HepG2 (cell line): Measurements from ENCODE around the gene ACP5. TPM values are rescaled to one million over a fixed set of nuclear protein-coding genes. Genes with fewer than 3 reads are reported as not detected.

Source experiments
- ATAC-seq: fragments of 200-7000 bp; cut with Tn5 transposase; 3 replicates; pipeline ENCODE4 v1.9.1; 2020; ENCODE audit warnings: mild to moderate bottlenecking, moderate library complexity
- BruUV-seq: library from RNA; stranded (reverse); fragments of 400-500 nt; replicated peaks from 2 replicates; lab custom pipeline; 2021; lab: Mats Ljungman, UMichigan
- CTCF ChIA-PET: fragments of 300-600 bp; formaldehyde crosslinking; extraction: SDS; loops from one replicate; lab custom pipeline; 2021; ENCODE audit warnings: low total read pairs, inconsistent platforms, low intra/inter-chr PET ratio; lab: Yijun Ruan, JAX
- POLR2A ChIA-PET: fragments of 350-600 bp; sonication (Branson Sonifier 250); formaldehyde crosslinking; loops from one replicate; lab custom pipeline; 2020; ENCODE audit warnings: antibody characterized with exemption, inconsistent platforms; lab: Yijun Ruan, JAX
- DNase-seq: peaks from one replicate; pipeline ENCODE4 v3.0.0-alpha.2; 2015; ENCODE audit warnings: low spot score
- FAIRE-seq: peaks from 3 replicates; lab custom pipeline; 2011; peaks lifted over from hg19 to GRCh38; lab: Jason Lieb, UNC
- H2AFZ ChIP-seq: one replicate; pipeline ENCODE4 v1.6.1; 2011; ENCODE audit warnings: low read length, inconsistent platforms
- H3K27ac ChIP-seq: fragments of 300-600 bp; 3 replicates; pipeline ENCODE4 v1.8.0; 2011; ENCODE audit warnings: mixed run types, mild to moderate bottlenecking, mixed read lengths, low read length, inconsistent platforms; ENCODE audit not compliant: insufficient read depth; ENCODE audit errors: extremely low read length
- H3K27me3 ChIP-seq, 2 experiments: fragments of 200-600 bp in 1 of 2; 2 replicates in 1 of 2; 3 replicates in 1 of 2; pipeline versions ENCODE4 v1.6.0 to v1.8.0; 2011; ENCODE audit warnings: low read length in 2 of 2, mild to moderate bottlenecking in 2 of 2, moderate library complexity in 2 of 2, inconsistent platforms in 1 of 2; ENCODE audit not compliant: insufficient read depth in 2 of 2, control insufficient read depth in 1 of 2
- H3K36me3 ChIP-seq, 2 experiments: fragments of 200-600 bp in 1 of 2; replicated peaks in 1 of 2; 2 replicates in 1 of 2; 3 replicates in 1 of 2; pipeline versions ENCODE4 v1.5.1 to v1.8.0; 2011; ENCODE audit warnings: low read length in 2 of 2, inconsistent platforms in 1 of 2; ENCODE audit not compliant: insufficient read depth in 2 of 2, control insufficient read depth in 1 of 2
- H3K4me1 ChIP-seq: 2 replicates; pipeline ENCODE4 v1.5.1; 2012; ENCODE audit warnings: low read length, inconsistent platforms; ENCODE audit not compliant: insufficient read depth
- H3K4me2 ChIP-seq: 2 replicates; pipeline ENCODE4 v1.6.0; 2011; ENCODE audit warnings: low read depth, low read length, inconsistent platforms
- H3K4me3 ChIP-seq, 3 experiments: fragments of 200-600 bp in 1 of 3; sonication (generic), shearing (Covaris generic) in 1 of 3; replicated peaks in 1 of 3; 2 replicates each; pipeline ENCODE4 v1.5.1; 2011 to 2016; ENCODE audit warnings: low read length in 3 of 3, inconsistent platforms in 2 of 3, low read depth in 2 of 3, mild to moderate bottlenecking in 2 of 3, control low read depth in 1 of 3, mixed read lengths in 1 of 3; ENCODE audit not compliant: insufficient read depth in 1 of 3
- H3K79me2 ChIP-seq: one replicate; pipeline ENCODE4 v1.6.1; 2011; ENCODE audit warnings: low read length, inconsistent platforms; ENCODE audit not compliant: insufficient read depth
- H3K9ac ChIP-seq: 2 replicates; pipeline ENCODE4 v1.6.0; 2011; ENCODE audit warnings: mild to moderate bottlenecking, low read depth, low read length, inconsistent platforms; ENCODE audit not compliant: insufficient read depth
- H3K9me3 ChIP-seq: 2 replicates; pipeline ENCODE4 v1.5.1; 2012; ENCODE audit warnings: mild to moderate bottlenecking, low read length
- H4K20me1 ChIP-seq: 2 replicates; pipeline ENCODE4 v1.6.0; 2011; ENCODE audit warnings: inconsistent platforms, mild to moderate bottlenecking, low read length, moderate library complexity; ENCODE audit not compliant: insufficient read depth
- ARNT2 ChIP-seq: sonication (generic); formaldehyde crosslinking; IDR thresholded peaks from 2 replicates; pipeline ENCODE4 v1.8.0; 2022; ENCODE audit warnings: mild to moderate bottlenecking, low read depth, missing genetic modification reagents, moderate library complexity
- JUN ChIP-seq: sonication (generic); formaldehyde crosslinking; IDR thresholded peaks from 2 replicates; pipeline ENCODE4 v1.4.0; 2020; ENCODE audit warnings: mild to moderate bottlenecking, missing genetic modification reagents
- ZMYM3 ChIP-seq: sonication (generic); formaldehyde crosslinking; IDR thresholded peaks from 2 replicates; pipeline ENCODE4 v1.5.1; 2020; ENCODE audit warnings: mild to moderate bottlenecking, missing genetic modification reagents
- ZNF260 ChIP-seq: sonication (generic); formaldehyde crosslinking; IDR thresholded peaks from 2 replicates; pipeline ENCODE4 v1.4.0; 2020; ENCODE audit warnings: missing genetic modification reagents, low read depth, mild to moderate bottlenecking, borderline replicate concordance
- ZNF629 ChIP-seq: sonication (generic); formaldehyde crosslinking; conservative IDR thresholded peaks from 2 replicates; pipeline ENCODE4 v1.5.0; 2020; ENCODE audit warnings: missing genetic modification reagents
- ZSCAN22 ChIP-seq: sonication (generic); formaldehyde crosslinking; IDR thresholded peaks from 2 replicates; pipeline ENCODE4 v1.4.0; 2020; ENCODE audit warnings: mild to moderate bottlenecking, missing genetic modification reagents
- ZSCAN25 ChIP-seq: sonication (generic); formaldehyde crosslinking; IDR thresholded peaks from 2 replicates; pipeline ENCODE4 v1.8.0; 2022; ENCODE audit warnings: mild to moderate bottlenecking, missing genetic modification reagents
- WGBS: methylation state at CpG from one replicate; pipeline ENCODE4 v1.1.6; 2017; ENCODE audit warnings: low lambda C conversion rate; 5-methylcytosine and 5-hydroxymethylcytosine counted together
- in situ Hi-C: cut with HindIII; loops from 2 replicates; pipeline ENCODE4 v1.10.0; 2017; ENCODE audit warnings: low pct_unique_long_range_greater_than_20kb; ENCODE audit not compliant: extremely low pct_ligation_motif_present
- intact Hi-C: fragments of 100-400 bp; cut with micrococcal nuclease; formaldehyde crosslinking; loops from one replicate; pipeline ENCODE4 v1.10.0; 2022; ENCODE audit not compliant: unreplicated experiment
- polyA plus RNA-seq, 8 experiments: library from polyadenylated mRNA; depleted of rRNA in 3 of 8; stranded (reverse) in 7 of 8; unstranded in 1 of 8; fragments of >200 nt; fragmentation: Illumina TruSeq in 4 of 8; extraction: Trizol in 4 of 8; gene quantifications; 2 replicates each; pipeline versions ENCODE4 v1.2.1 to v1.2.3, GENCODE V29; 2011 to 2016; ENCODE audit warnings: low read depth in 4 of 8, missing spikeins in 1 of 8, mixed read lengths in 1 of 8; ENCODE audit not compliant: insufficient read depth in 1 of 8
- total RNA-seq, 5 experiments: library from RNA; depleted of rRNA; stranded (reverse); fragments of >200 nt; fragmentation: Illumina TruSeq; extraction: Trizol; gene quantifications; 2 replicates each; pipeline ENCODE4 v1.2.3, GENCODE V29; 2016; ENCODE audit warnings: low read depth in 1 of 5
- TF ChIP-seq, protein P1 (sequence below): sonication (generic); formaldehyde crosslinking; IDR thresholded peaks from 2 replicates; pipeline ENCODE4 v1.4.0; 2020; ENCODE audit warnings: missing genetic modification reagents
- TF ChIP-seq, protein P2 (sequence below): IDR thresholded peaks from 2 replicates; pipeline ENCODE4 v1.6.1; 2016; ENCODE audit warnings: mild to moderate bottlenecking

Gene ACP5
- total and polyA plus RNA-seq, 2 of the 13 experiments (the other 11 are each of a cell fraction or from before 2014, with no cell fraction given): 1.3 to 6.7 TPM

DNA sequence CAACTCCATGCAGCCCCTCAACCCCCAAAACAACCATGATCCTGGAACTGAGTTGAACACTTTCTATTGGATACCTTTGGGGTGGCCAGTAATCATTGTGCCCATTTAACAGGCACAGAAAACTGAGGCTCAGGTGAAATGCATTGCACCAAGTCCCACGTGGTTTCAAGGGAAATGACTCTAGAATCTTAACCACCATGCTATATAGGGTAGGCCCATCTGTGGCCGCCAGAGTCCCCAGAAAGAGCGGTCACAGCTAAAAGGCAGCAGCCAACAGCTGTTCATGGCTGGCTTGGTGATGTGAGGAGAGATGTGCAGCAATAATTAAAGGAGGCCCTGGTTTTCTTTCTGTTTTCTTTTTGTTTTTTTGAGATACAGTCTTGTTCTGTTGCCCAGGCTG, 36.2 kb downstream of the ACP5 start:
- Histone ChIP-seq H3K27me3 (peaks cover 0 to 4% of the 10 kb centered on the region in 2 experiments; a peak in 1 of 5 replicates), H3K4me2 (no peak overlapping the region), H3K36me3 (no peaks in the 10 kb centered on the region), H3K27ac (no peak overlapping the region), H3K79me2 (no peaks in the 10 kb centered on the region), H3K4me3 (no peak overlapping the region), H2AFZ (no peak overlapping the region), H3K4me1 (peaks cover 18% of the 10 kb centered on the region), H3K9me3 (no peaks in the 10 kb centered on the region), H4K20me1 (no peaks in the 10 kb centered on the region), H3K9ac (no peak overlapping the region)
- FAIRE-seq (no peak), ATAC-seq (no peak), DNase-seq (no peak)
- WGBS: 51% methylated on average over 3 of the region's 3 CpGs
- ChIA-PET POLR2A (no interaction called here), CTCF (no interaction called here)
- in situ Hi-C loops: no loop called here
- BruUV-seq: no TSS peak
- intact Hi-C loops: no loop called here
- TF ChIP-seq ZSCAN25 (CRISPR knock-in tag): no peak
- TF ChIP-seq, protein P1, sequence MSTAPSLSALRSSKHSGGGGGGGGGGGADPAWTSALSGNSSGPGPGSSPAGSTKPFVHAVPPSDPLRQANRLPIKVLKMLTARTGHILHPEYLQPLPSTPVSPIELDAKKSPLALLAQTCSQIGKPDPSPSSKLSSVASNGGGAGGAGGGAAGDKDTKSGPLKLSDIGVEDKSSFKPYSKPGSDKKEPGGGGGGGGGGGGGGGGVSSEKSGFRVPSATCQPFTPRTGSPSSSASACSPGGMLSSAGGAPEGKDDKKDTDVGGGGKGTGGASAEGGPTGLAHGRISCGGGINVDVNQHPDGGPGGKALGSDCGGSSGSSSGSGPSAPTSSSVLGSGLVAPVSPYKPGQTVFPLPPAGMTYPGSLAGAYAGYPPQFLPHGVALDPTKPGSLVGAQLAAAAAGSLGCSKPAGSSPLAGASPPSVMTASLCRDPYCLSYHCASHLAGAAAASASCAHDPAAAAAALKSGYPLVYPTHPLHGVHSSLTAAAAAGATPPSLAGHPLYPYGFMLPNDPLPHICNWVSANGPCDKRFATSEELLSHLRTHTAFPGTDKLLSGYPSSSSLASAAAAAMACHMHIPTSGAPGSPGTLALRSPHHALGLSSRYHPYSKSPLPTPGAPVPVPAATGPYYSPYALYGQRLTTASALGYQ (CRISPR knock-in tag): no peak
- TF ChIP-seq, protein P2, sequence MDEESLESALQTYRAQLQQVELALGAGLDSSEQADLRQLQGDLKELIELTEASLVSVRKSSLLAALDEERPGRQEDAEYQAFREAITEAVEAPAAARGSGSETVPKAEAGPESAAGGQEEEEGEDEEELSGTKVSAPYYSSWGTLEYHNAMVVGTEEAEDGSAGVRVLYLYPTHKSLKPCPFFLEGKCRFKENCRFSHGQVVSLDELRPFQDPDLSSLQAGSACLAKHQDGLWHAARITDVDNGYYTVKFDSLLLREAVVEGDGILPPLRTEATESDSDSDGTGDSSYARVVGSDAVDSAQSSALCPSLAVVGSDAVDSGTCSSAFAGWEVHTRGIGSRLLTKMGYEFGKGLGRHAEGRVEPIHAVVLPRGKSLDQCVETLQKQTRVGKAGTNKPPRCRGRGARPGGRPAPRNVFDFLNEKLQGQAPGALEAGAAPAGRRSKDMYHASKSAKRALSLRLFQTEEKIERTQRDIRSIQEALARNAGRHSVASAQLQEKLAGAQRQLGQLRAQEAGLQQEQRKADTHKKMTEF (CRISPR knock-in tag): no peak
- TF ChIP-seq ZNF260 (CRISPR knock-in tag): no peak
- no peak for TF ChIP-seq ARNT2 (CRISPR knock-in tag)
- TF ChIP-seq ZMYM3 (CRISPR knock-in tag): peak; percentile 48; the same call in 1 of the 2 replicates
- no peak for TF ChIP-seq JUN (CRISPR knock-in tag)
- peak; percentile 89 for TF ChIP-seq ZNF629 (CRISPR knock-in tag)
- TF ChIP-seq ZSCAN22 (CRISPR knock-in tag): no peak
